ENCODE results near the gene DLG2. TPM values are rescaled to one million over a fixed set of nuclear protein-coding genes. Genes with fewer than 3 reads are reported as not detected.

Gene DLG2
- total and polyA plus RNA-seq, 2 of the 4 experiments (the other 2 are of a cell fraction) = 0.31 to 0.36 TPM

DNA sequence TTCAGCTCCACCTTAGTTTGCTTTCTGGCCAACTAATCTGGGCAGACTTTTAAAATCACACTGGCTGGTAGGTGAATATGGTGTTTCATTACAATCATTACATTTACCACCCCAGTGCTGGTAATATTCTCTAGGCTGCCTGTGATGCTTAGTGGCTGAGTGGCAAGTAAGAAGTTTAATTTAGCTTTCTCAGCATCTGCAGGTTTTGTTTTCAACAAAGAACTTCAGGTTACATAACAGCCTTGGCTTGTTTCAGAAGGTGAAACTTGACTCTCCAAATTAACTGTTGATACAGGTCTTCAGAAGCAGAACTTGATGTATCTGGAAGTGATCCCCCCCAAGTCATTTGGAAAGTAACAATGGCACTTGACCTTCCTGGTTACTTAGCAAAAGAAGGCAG is 1917.7 kb downstream of the DLG2 start:
- H3K27ac ChIP-seq (ENCODE audit: insufficient read depth, low read length) = no peak overlapping the region
- H3K79me1 ChIP-seq (ENCODE audit: low read depth in 1 of 2, low read length in 2 of 2) = no peaks in the 10 kb centered on the region
- no peak overlapping the region for H3K4me2 ChIP-seq (ENCODE audit: low read depth, low read length)
- H3K14ac ChIP-seq (replicated peaks; ENCODE audit: low read depth, low read length) = no peak overlapping the region
- no peak overlapping the region for H2AK5ac ChIP-seq (ENCODE audit: low read depth, low read length)
- no peaks in the 10 kb centered on the region for H3K9me3 ChIP-seq (ENCODE audit: control insufficient read depth, insufficient read depth, low read length)
- BruUV-seq (replicated peaks) = no TSS peak
- TF ChIP-seq CEBPB (IDR thresholded peaks at IDR 0.05; ENCODE audit: low read depth, low read length) = no peak
- TF ChIP-seq SMC3 (IDR thresholded peaks at IDR 0.05; ENCODE audit: low read depth, low read length) = no peak
- TF ChIP-seq, protein P1, sequence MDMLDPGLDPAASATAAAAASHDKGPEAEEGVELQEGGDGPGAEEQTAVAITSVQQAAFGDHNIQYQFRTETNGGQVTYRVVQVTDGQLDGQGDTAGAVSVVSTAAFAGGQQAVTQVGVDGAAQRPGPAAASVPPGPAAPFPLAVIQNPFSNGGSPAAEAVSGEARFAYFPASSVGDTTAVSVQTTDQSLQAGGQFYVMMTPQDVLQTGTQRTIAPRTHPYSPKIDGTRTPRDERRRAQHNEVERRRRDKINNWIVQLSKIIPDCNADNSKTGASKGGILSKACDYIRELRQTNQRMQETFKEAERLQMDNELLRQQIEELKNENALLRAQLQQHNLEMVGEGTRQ (IDR thresholded peaks at IDR 0.05; ENCODE audit: low read depth, low read length) = no peak
- no peak for TF ChIP-seq CHD1 (IDR thresholded peaks at IDR 0.05; ENCODE audit: low read depth, low read length)
- TF ChIP-seq RFX5 (IDR thresholded peaks at IDR 0.05; ENCODE audit: low read depth, low read length) = no peak
- TF ChIP-seq POLR2A (IDR thresholded peaks at IDR 0.05; ENCODE audit: low read depth, low read length) = no peak
- no peak for TF ChIP-seq RCOR1 (IDR thresholded peaks at IDR 0.05; ENCODE audit: insufficient replicate concordance, low read length)
- no peak for TF ChIP-seq BHLHE40 (IDR thresholded peaks at IDR 0.05; ENCODE audit: low read depth, low read length)
- ChIA-PET POLR2A (ENCODE audit: unreplicated experiment) (no interaction called here), CTCF (no interaction called here)
- intact Hi-C loops (cut with micrococcal nuclease) = no loop called here
- H2BK15ac ChIP-seq (ENCODE audit: low read depth, low read length) = no peak overlapping the region
- no peaks in the 10 kb centered on the region for H3K9me1 ChIP-seq (ENCODE audit: insufficient read depth, low read length)
- in situ Hi-C loops (cut with MboI; ENCODE audit: low sequenced_read_pairs) = no loop called here
- H2AFZ ChIP-seq (replicated peaks; ENCODE audit: low read length, poor library complexity) = no peak overlapping the region
- dilution Hi-C loops (cut with HindIII; ENCODE audit: low sequenced_read_pairs, unreplicated experiment) = no loop called here
- H2BK20ac ChIP-seq (ENCODE audit: low read depth, low read length) = no peak overlapping the region
- H3K23ac ChIP-seq (ENCODE audit: low read depth, low read length) = no peak overlapping the region
- no peaks in the 10 kb centered on the region for H3K36me3 ChIP-seq (ENCODE audit: control insufficient read depth, insufficient read depth, low read length)
- no peak overlapping the region for H3K4me3 ChIP-seq (ENCODE audit: insufficient read depth, low read depth, low read length)
- no peak overlapping the region for H4K91ac ChIP-seq (ENCODE audit: insufficient read depth, low read depth, low read length)
- H3K4me1 ChIP-seq (ENCODE audit: control insufficient read depth, insufficient read depth, low read length) = no peaks in the 10 kb centered on the region
- H3K4ac ChIP-seq (ENCODE audit: low read depth, low read length) = no peak overlapping the region
- H3K18ac ChIP-seq (ENCODE audit: low read depth, low read length) = no peak overlapping the region
- no peak for ATAC-seq (ENCODE audit: low read depth)
- no peak overlapping the region for H3K56ac ChIP-seq (ENCODE audit: extremely low read depth, insufficient read depth, low read length)
- no peak for DNase-seq
- no peak overlapping the region for H4K5ac ChIP-seq (ENCODE audit: low read depth, low read length)
- H2AK9ac ChIP-seq (replicated peaks; ENCODE audit: low read depth, low read length, poor library complexity) = no peak overlapping the region
- no peak overlapping the region for H2BK5ac ChIP-seq (ENCODE audit: low read depth, low read length, poor library complexity, severe bottlenecking)
- no peak overlapping the region for H4K8ac ChIP-seq (ENCODE audit: low read depth in 2 of 2, low read length in 2 of 2)
- H3K27me3 ChIP-seq (ENCODE audit: control insufficient read depth, insufficient read depth, low read length) = no peaks in the 10 kb centered on the region; the same call in 1 of the 2 replicates
- no peaks in the 10 kb centered on the region for H4K20me1 ChIP-seq (ENCODE audit: insufficient read depth, low read length)
- no peak overlapping the region for H2BK120ac ChIP-seq (ENCODE audit: low read depth, low read length)
- H3K9ac ChIP-seq (ENCODE audit: low read depth, low read length) = no peak overlapping the region

Data from IMR-90 (cell line).